ENCODE measurements around the gene KITLG. TPM values are rescaled to one million over a fixed set of nuclear protein-coding genes. Genes with fewer than 3 reads are reported as not detected.
"Not testable (repeated sequence)": the region's sequence is repeated elsewhere in the genome, so short reads cannot be mapped to it uniquely, and the experiment has no call there.

Gene KITLG
- total RNA-seq, 1 donor from 2014 or later, result 21.7 TPM

GRCh38 chr12:88509851-88510250, 70.4 kb downstream of the KITLG start:
- H3K27me3 Mint-ChIP-seq (ENCODE audit: low read depth, unreplicated experiment), result no peaks in the 10 kb centered on the region
- FAIRE-seq (peak; percentile 37), DNase-seq (ENCODE audit: low read depth) (no peak)
- Histone ChIP-seq H3K4me1 (ENCODE audit: insufficient read depth, low read length) (no peaks in the 10 kb centered on the region), H3K9ac (ENCODE audit: low read length) (no peak overlapping the region), H3K4me2 (ENCODE audit: low read length) (no peak overlapping the region), H3K9me3 (ENCODE audit: insufficient read depth, low read depth, low read length) (no peaks in the 10 kb centered on the region), H3K27ac (ENCODE audit: low read depth, low read length) (no peak overlapping the region), H3K27me3 (ENCODE audit: insufficient read depth, low read length) (no peaks in the 10 kb centered on the region), H3K4me3 (ENCODE audit: insufficient read depth, low read depth, low read length) (no peak overlapping the region), H2AFZ (ENCODE audit: low read depth, low read length) (no peak overlapping the region), H3K79me2 (ENCODE audit: insufficient read depth, low read length) (no peaks in the 10 kb centered on the region), H4K20me1 (ENCODE audit: insufficient read depth, low read length) (no peaks in the 10 kb centered on the region), H3K36me3 (ENCODE audit: insufficient read depth, low read length) (peaks cover 9% of the 10 kb centered on the region)
- H3K4me1 Mint-ChIP-seq (ENCODE audit: low read depth, unreplicated experiment), result no peaks in the 10 kb centered on the region
- no peak for TF ChIP-seq EZH2 (IDR thresholded peaks at IDR 0.05; ENCODE audit: insufficient read depth, low read length)
- TF ChIP-seq, protein P1, sequence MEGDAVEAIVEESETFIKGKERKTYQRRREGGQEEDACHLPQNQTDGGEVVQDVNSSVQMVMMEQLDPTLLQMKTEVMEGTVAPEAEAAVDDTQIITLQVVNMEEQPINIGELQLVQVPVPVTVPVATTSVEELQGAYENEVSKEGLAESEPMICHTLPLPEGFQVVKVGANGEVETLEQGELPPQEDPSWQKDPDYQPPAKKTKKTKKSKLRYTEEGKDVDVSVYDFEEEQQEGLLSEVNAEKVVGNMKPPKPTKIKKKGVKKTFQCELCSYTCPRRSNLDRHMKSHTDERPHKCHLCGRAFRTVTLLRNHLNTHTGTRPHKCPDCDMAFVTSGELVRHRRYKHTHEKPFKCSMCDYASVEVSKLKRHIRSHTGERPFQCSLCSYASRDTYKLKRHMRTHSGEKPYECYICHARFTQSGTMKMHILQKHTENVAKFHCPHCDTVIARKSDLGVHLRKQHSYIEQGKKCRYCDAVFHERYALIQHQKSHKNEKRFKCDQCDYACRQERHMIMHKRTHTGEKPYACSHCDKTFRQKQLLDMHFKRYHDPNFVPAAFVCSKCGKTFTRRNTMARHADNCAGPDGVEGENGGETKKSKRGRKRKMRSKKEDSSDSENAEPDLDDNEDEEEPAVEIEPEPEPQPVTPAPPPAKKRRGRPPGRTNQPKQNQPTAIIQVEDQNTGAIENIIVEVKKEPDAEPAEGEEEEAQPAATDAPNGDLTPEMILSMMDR (IDR thresholded peaks at IDR 0.05; ENCODE audit: insufficient read depth, low read depth, low read length), result no peak
- H3K36me3 Mint-ChIP-seq (ENCODE audit: low read depth, unreplicated experiment), result peaks cover 12% of the 10 kb centered on the region
- H3K4me3 Mint-ChIP-seq (ENCODE audit: unreplicated experiment), result no peak overlapping the region
- H3K27ac Mint-ChIP-seq (ENCODE audit: unreplicated experiment), result no peak overlapping the region
- H3K9me3 Mint-ChIP-seq (ENCODE audit: unreplicated experiment), result no peaks in the 10 kb centered on the region

- Histone ChIP-seq H3K36me3 (ENCODE audit: insufficient read depth, low read length) (peaks cover 9% of the 10 kb centered on the region), H3K79me2 (ENCODE audit: insufficient read depth, low read length) (no peaks in the 10 kb centered on the region), H3K9ac (ENCODE audit: low read length) (no peak overlapping the region), H3K27me3 (ENCODE audit: insufficient read depth, low read length) (no peaks in the 10 kb centered on the region), H4K20me1 (ENCODE audit: insufficient read depth, low read length) (no peaks in the 10 kb centered on the region), H2AFZ (ENCODE audit: low read depth, low read length) (no peak overlapping the region), H3K4me3 (ENCODE audit: insufficient read depth, low read depth, low read length) (no peak overlapping the region), H3K4me2 (ENCODE audit: low read length) (no peak overlapping the region), H3K4me1 (ENCODE audit: insufficient read depth, low read length) (no peaks in the 10 kb centered on the region), H3K9me3 (ENCODE audit: insufficient read depth, low read depth, low read length) (no peaks in the 10 kb centered on the region), H3K27ac (ENCODE audit: low read depth, low read length) (no peak overlapping the region)
- FAIRE-seq, result no peak
- Mint-ChIP-seq H3K27me3 (ENCODE audit: low read depth, unreplicated experiment) (no peaks in the 10 kb centered on the region), H3K4me3 (ENCODE audit: unreplicated experiment) (no peak overlapping the region), H3K27ac (ENCODE audit: unreplicated experiment) (no peak overlapping the region), H3K36me3 (ENCODE audit: low read depth, unreplicated experiment) (peaks cover 12% of the 10 kb centered on the region), H3K4me1 (ENCODE audit: low read depth, unreplicated experiment) (no peaks in the 10 kb centered on the region), H3K9me3 (ENCODE audit: unreplicated experiment) (no peaks in the 10 kb centered on the region)
- no peak for DNase-seq (ENCODE audit: low read depth)
- TF ChIP-seq, protein P1 (IDR thresholded peaks at IDR 0.05; ENCODE audit: insufficient read depth, low read depth, low read length), result no peak
- no peak for TF ChIP-seq EZH2 (IDR thresholded peaks at IDR 0.05; ENCODE audit: insufficient read depth, low read length)
These were observed 70.9 kb downstream of the KITLG start for GRCh38 chr12:88509347-88509746.

GRCh38 chr12:88507851-88508250, 72.4 kb downstream of the KITLG start:
- H3K4me1 Mint-ChIP-seq (ENCODE audit: low read depth, unreplicated experiment), result not testable (repeated sequence)

More at GRCh38 chr12:88507851-88508250, 72.4 kb downstream of the KITLG start:
- H3K27ac Mint-ChIP-seq (ENCODE audit: unreplicated experiment); H3K36me3 ChIP-seq (ENCODE audit: insufficient read depth, low read length); FAIRE-seq; H3K9ac ChIP-seq (ENCODE audit: low read length); H3K4me3 Mint-ChIP-seq (ENCODE audit: unreplicated experiment); H3K4me1 ChIP-seq (ENCODE audit: insufficient read depth, low read length); DNase-seq (ENCODE audit: low read depth); H4K20me1 ChIP-seq (ENCODE audit: insufficient read depth, low read length); H2AFZ ChIP-seq (ENCODE audit: low read depth, low read length); H3K4me2 ChIP-seq (ENCODE audit: low read length); H3K27me3 Mint-ChIP-seq (ENCODE audit: low read depth, unreplicated experiment); H3K27ac ChIP-seq (ENCODE audit: low read depth, low read length); H3K9me3 ChIP-seq (ENCODE audit: insufficient read depth, low read depth, low read length); H3K4me3 ChIP-seq (ENCODE audit: insufficient read depth, low read depth, low read length); H3K9me3 Mint-ChIP-seq (ENCODE audit: unreplicated experiment); H3K79me2 ChIP-seq (ENCODE audit: insufficient read depth, low read length); H3K27me3 ChIP-seq (ENCODE audit: insufficient read depth, low read length): not testable (repeated sequence)
- H3K36me3 Mint-ChIP-seq (ENCODE audit: low read depth, unreplicated experiment), result peaks cover 12% of the 10 kb centered on the region

Measured in astrocyte (in vitro differentiated cells and primary cell).